SK-N-SH treated with all-trans-retinoic acid at 6 μM for 48 hours (cell line): Measurements from ENCODE around the gene SEC31A.

Experiments
- ATAC-seq: fragments of 200-7000 bp; cut with Tn5 transposase; 3 replicates; pipeline ENCODE4 v1.9.1; 2020; ENCODE audit warnings: mild to moderate bottlenecking, moderate library complexity
- ARNTL ChIP-seq: fragments of 450-650 bp; formaldehyde crosslinking; IDR thresholded peaks from 2 replicates; pipeline ENCODE4 v1.5.0; 2020; ENCODE audit warnings: low read depth, mild to moderate bottlenecking, moderate library complexity, borderline replicate concordance
- BACH2 ChIP-seq: fragments of 250-450 bp; sonication (Bioruptor Pico); IDR thresholded peaks from 2 replicates; pipeline ENCODE4 v1.9.0; 2021; ENCODE audit warnings: mild to moderate bottlenecking, borderline replicate concordance
- CSDC2 ChIP-seq: fragments of 250-450 bp; sonication (Bioruptor Pico); IDR thresholded peaks from 2 replicates; pipeline ENCODE4 v1.5.0; 2020; ENCODE audit warnings: mild to moderate bottlenecking, moderate library complexity
- ESRRG ChIP-seq: fragments of 250-450 bp; sonication (Bioruptor Pico); IDR thresholded peaks from 2 replicates; pipeline ENCODE4 v1.6.1; 2021; ENCODE audit warnings: mild to moderate bottlenecking
- GLIS3 ChIP-seq: fragments of 250-450 bp; sonication (Bioruptor Pico); IDR thresholded peaks from 2 replicates; pipeline ENCODE4 v1.5.0; 2020; ENCODE audit warnings: mild to moderate bottlenecking, moderate library complexity
- ISL1 ChIP-seq: fragments of 250-450 bp; sonication (Bioruptor Pico); IDR thresholded peaks from 2 replicates; pipeline ENCODE4 v2.1.2; 2022; ENCODE audit warnings: mild to moderate bottlenecking, moderate library complexity
- OSR1 ChIP-seq: fragments of 250-450 bp; sonication (Bioruptor Pico); IDR thresholded peaks from 2 replicates; pipeline ENCODE4 v1.8.0; 2022; ENCODE audit warnings: moderate library complexity, mild to moderate bottlenecking, inconsistent platforms
- PPARA ChIP-seq: fragments of 250-450 bp; sonication (Bioruptor Pico); IDR thresholded peaks from 2 replicates; pipeline ENCODE4 v1.5.0; 2020; ENCODE audit warnings: mild to moderate bottlenecking, borderline replicate concordance
- RARB ChIP-seq: fragments of 250-450 bp; sonication (Bioruptor Pico); IDR thresholded peaks from 2 replicates; pipeline ENCODE4 v1.8.0; 2021; ENCODE audit warnings: mild to moderate bottlenecking, moderate library complexity
- SNAI2 ChIP-seq: fragments of 250-450 bp; sonication (Bioruptor Pico); IDR thresholded peaks from 2 replicates; pipeline ENCODE4 v1.5.0; 2020; ENCODE audit warnings: mild to moderate bottlenecking, moderate library complexity
- TCF4 ChIP-seq: fragments of 250-450 bp; sonication (Bioruptor Pico); IDR thresholded peaks from 2 replicates; pipeline ENCODE4 v1.8.0; 2021; ENCODE audit warnings: mild to moderate bottlenecking, moderate library complexity, borderline replicate concordance
- ZFP3 ChIP-seq: fragments of 250-450 bp; sonication (Bioruptor Pico); IDR thresholded peaks from 2 replicates; pipeline ENCODE4 v1.5.0; 2020; ENCODE audit warnings: mild to moderate bottlenecking, moderate library complexity
- ZFP30 ChIP-seq: fragments of 450-650 bp; formaldehyde crosslinking; IDR thresholded peaks from 2 replicates; pipeline ENCODE4 v1.5.0; 2022; ENCODE audit warnings: mild to moderate bottlenecking, moderate library complexity
- ZNF565 ChIP-seq: fragments of 450-650 bp; formaldehyde crosslinking; conservative IDR thresholded peaks from 2 replicates; pipeline ENCODE4 v1.5.0; 2020; ENCODE audit warnings: low read depth, mild to moderate bottlenecking, moderate library complexity
- ZNF70 ChIP-seq: fragments of 450-650 bp; formaldehyde crosslinking; IDR thresholded peaks from 2 replicates; pipeline ENCODE4 v1.5.0; 2020; ENCODE audit warnings: mild to moderate bottlenecking, moderate library complexity
- ZNF8 ChIP-seq: fragments of 450-650 bp; formaldehyde crosslinking; IDR thresholded peaks from 2 replicates; pipeline ENCODE4 v1.5.0; 2020; ENCODE audit warnings: mild to moderate bottlenecking, moderate library complexity
- TF ChIP-seq, protein P1 (sequence below): fragments of 250-450 bp; sonication (Bioruptor Pico); IDR thresholded peaks from 2 replicates; pipeline ENCODE4 v1.5.1; 2021; ENCODE audit warnings: mild to moderate bottlenecking, moderate library complexity
- TF ChIP-seq, protein P2 (sequence below): fragments of 250-450 bp; sonication (Bioruptor Pico); IDR thresholded peaks from 2 replicates; pipeline ENCODE4 v1.8.0; 2020; ENCODE audit warnings: mild to moderate bottlenecking, moderate library complexity, borderline replicate concordance
- TF ChIP-seq, protein P3 (sequence below): fragments of 250-450 bp; sonication (Bioruptor Pico); IDR thresholded peaks from 2 replicates; pipeline ENCODE4 v1.8.0; 2021; ENCODE audit warnings: low read depth, mild to moderate bottlenecking, moderate library complexity, borderline replicate concordance
- TF ChIP-seq, protein P4 (sequence below): fragments of 250-450 bp; sonication (Bioruptor Pico); IDR thresholded peaks from 2 replicates; pipeline ENCODE4 v1.5.1; 2020; ENCODE audit warnings: low read depth, mild to moderate bottlenecking, moderate library complexity
- TF ChIP-seq, protein P5 (sequence below): fragments of 250-450 bp; sonication (Bioruptor Pico); IDR thresholded peaks from 2 replicates; pipeline ENCODE4 v1.5.0; 2020; ENCODE audit warnings: mild to moderate bottlenecking, moderate library complexity

The SEC31A gene

DNA sequence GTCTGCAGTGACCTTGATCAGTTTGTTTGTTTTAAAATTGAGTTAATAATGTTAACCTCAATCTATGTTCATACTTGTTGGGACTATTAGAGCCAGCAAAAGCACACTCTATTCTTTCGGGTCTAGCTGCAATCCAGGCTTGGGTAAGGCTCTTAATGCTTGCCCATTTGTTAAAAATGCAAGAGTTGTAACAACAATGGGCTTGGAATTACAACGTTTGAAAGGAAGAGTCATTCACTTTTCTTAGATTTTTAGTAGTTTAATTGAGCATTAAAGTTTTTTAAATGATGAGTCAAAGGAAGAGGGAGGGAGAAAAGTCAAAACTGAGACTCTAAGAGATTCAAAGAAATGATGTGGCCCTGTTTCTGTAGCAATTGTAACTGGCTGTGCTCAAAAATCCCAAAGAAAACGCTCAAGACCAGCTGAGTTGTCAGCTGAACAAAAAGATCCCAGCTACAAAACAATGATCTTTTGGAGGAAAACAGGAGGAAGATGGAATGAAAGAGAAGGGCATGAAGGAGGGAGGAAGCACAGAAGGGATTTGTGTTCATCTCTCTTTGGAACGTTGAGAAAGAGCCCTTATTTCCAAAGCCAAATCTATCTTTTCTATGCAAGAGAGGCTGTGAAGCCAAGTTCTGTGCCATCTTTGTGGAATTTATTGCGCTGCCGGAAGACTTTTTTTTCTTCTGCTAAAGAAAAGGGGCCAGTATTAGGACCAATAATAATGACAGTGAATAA lies 97.9 kb downstream of the SEC31A start:
- no peak; the same call in 2 of the 3 replicates for ATAC-seq
- TF ChIP-seq ZNF565 (CRISPR knock-in tag): no peak
- TF ChIP-seq GLIS3 (CRISPR knock-in tag): no peak
- no peak for TF ChIP-seq ISL1 (CRISPR knock-in tag)
- no peak for TF ChIP-seq PPARA (CRISPR knock-in tag)
- no peak for TF ChIP-seq ZFP30
- TF ChIP-seq ZFP3 (CRISPR knock-in tag): no peak
- TF ChIP-seq, protein P1, sequence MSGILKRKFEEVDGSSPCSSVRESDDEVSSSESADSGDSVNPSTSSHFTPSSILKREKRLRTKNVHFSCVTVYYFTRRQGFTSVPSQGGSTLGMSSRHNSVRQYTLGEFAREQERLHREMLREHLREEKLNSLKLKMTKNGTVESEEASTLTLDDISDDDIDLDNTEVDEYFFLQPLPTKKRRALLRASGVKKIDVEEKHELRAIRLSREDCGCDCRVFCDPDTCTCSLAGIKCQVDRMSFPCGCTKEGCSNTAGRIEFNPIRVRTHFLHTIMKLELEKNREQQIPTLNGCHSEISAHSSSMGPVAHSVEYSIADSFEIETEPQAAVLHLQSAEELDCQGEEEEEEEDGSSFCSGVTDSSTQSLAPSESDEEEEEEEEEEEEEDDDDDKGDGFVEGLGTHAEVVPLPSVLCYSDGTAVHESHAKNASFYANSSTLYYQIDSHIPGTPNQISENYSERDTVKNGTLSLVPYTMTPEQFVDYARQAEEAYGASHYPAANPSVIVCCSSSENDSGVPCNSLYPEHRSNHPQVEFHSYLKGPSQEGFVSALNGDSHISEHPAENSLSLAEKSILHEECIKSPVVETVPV (CRISPR knock-in tag): no peak
- no peak for TF ChIP-seq RARB (CRISPR knock-in tag)
- TF ChIP-seq, protein P2, sequence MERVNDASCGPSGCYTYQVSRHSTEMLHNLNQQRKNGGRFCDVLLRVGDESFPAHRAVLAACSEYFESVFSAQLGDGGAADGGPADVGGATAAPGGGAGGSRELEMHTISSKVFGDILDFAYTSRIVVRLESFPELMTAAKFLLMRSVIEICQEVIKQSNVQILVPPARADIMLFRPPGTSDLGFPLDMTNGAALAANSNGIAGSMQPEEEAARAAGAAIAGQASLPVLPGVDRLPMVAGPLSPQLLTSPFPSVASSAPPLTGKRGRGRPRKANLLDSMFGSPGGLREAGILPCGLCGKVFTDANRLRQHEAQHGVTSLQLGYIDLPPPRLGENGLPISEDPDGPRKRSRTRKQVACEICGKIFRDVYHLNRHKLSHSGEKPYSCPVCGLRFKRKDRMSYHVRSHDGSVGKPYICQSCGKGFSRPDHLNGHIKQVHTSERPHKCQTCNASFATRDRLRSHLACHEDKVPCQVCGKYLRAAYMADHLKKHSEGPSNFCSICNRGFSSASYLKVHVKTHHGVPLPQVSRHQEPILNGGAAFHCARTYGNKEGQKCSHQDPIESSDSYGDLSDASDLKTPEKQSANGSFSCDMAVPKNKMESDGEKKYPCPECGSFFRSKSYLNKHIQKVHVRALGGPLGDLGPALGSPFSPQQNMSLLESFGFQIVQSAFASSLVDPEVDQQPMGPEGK: no peak
- TF ChIP-seq, protein P3, sequence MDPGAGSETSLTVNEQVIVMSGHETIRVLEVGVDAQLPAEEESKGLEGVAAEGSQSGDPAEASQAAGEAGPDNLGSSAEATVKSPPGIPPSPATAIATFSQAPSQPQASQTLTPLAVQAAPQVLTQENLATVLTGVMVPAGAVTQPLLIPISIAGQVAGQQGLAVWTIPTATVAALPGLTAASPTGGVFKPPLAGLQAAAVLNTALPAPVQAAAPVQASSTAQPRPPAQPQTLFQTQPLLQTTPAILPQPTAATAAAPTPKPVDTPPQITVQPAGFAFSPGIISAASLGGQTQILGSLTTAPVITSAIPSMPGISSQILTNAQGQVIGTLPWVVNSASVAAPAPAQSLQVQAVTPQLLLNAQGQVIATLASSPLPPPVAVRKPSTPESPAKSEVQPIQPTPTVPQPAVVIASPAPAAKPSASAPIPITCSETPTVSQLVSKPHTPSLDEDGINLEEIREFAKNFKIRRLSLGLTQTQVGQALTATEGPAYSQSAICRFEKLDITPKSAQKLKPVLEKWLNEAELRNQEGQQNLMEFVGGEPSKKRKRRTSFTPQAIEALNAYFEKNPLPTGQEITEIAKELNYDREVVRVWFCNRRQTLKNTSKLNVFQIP (CRISPR knock-in tag): no peak
- TF ChIP-seq TCF4 (CRISPR knock-in tag): no peak
- no peak for TF ChIP-seq SNAI2 (CRISPR knock-in tag)
- no peak for TF ChIP-seq CSDC2
- no peak for TF ChIP-seq BACH2 (CRISPR knock-in tag)
- TF ChIP-seq, protein P4, sequence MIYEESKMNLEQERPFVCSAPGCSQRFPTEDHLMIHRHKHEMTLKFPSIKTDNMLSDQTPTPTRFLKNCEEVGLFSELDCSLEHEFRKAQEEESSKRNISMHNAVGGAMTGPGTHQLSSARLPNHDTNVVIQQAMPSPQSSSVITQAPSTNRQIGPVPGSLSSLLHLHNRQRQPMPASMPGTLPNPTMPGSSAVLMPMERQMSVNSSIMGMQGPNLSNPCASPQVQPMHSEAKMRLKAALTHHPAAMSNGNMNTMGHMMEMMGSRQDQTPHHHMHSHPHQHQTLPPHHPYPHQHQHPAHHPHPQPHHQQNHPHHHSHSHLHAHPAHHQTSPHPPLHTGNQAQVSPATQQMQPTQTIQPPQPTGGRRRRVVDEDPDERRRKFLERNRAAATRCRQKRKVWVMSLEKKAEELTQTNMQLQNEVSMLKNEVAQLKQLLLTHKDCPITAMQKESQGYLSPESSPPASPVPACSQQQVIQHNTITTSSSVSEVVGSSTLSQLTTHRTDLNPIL (CRISPR knock-in tag): no peak
- TF ChIP-seq, protein P5, sequence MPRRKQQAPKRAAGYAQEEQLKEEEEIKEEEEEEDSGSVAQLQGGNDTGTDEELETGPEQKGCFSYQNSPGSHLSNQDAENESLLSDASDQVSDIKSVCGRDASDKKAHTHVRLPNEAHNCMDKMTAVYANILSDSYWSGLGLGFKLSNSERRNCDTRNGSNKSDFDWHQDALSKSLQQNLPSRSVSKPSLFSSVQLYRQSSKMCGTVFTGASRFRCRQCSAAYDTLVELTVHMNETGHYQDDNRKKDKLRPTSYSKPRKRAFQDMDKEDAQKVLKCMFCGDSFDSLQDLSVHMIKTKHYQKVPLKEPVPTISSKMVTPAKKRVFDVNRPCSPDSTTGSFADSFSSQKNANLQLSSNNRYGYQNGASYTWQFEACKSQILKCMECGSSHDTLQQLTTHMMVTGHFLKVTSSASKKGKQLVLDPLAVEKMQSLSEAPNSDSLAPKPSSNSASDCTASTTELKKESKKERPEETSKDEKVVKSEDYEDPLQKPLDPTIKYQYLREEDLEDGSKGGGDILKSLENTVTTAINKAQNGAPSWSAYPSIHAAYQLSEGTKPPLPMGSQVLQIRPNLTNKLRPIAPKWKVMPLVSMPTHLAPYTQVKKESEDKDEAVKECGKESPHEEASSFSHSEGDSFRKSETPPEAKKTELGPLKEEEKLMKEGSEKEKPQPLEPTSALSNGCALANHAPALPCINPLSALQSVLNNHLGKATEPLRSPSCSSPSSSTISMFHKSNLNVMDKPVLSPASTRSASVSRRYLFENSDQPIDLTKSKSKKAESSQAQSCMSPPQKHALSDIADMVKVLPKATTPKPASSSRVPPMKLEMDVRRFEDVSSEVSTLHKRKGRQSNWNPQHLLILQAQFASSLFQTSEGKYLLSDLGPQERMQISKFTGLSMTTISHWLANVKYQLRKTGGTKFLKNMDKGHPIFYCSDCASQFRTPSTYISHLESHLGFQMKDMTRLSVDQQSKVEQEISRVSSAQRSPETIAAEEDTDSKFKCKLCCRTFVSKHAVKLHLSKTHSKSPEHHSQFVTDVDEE (CRISPR knock-in tag): no peak
- no peak for TF ChIP-seq OSR1 (CRISPR knock-in tag)

DNA sequence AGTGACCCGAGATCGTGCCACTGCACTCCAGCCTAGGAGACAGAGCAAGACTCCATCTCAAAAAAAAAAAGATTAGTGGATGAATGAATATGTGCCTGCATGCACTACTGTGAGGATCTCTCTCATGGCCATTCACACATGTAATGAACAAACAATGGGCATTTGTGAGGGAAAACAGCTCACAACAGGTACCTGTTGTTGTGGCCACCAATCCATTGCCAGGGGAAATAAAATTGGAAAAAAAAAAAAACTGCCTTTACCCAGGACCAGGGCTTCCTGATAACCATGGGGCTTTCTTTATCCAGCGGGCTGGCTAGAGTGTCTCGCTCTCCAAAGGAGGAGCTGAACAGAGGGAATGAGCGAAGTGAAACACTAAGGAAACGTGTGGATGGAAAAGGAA lies 99.8 kb downstream of the SEC31A start:
- no peak for ATAC-seq
- TF ChIP-seq, protein P4 (CRISPR knock-in tag): no peak

DNA sequence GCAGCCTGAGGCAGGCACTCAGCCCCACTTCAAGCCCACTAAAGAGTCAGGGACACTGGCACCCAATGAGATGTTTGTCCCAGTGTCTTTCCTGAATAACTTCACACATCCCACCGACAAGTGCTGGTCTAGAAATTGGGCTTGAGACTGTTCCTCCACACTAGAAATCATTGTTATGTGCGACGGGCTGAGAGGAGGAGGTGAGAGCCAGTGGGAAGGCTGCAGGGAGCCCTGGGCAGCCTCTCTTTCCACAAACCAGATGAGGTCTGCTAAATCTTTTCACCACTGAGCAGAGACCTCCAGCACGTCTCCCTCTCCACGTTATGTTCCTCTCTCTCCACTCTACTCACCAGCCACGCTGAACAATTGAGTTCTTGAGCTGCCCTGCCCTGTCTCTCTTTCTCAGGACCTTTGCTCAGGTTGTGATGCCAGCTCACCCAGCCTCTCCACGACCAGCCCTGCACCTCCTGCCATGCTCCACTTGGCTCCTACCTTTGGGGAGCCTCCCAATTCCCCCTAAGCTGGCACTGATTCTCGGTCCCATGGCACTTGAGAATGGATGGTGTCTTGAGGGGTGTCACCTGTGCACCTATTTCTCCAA lies 100.8 kb downstream of the SEC31A start:
- ATAC-seq: no peak
- TF ChIP-seq ZNF8: no peak
- TF ChIP-seq ZFP3 (CRISPR knock-in tag): no peak
- no peak for TF ChIP-seq CSDC2
- no peak for TF ChIP-seq ISL1 (CRISPR knock-in tag)
- TF ChIP-seq, protein P5 (CRISPR knock-in tag): no peak
- TF ChIP-seq ARNTL (CRISPR knock-in tag): no peak
- TF ChIP-seq, protein P4 (CRISPR knock-in tag): no peak
- no peak for TF ChIP-seq ZNF70
- no peak for TF ChIP-seq PPARA (CRISPR knock-in tag)
- TF ChIP-seq OSR1 (CRISPR knock-in tag): no peak
- no peak for TF ChIP-seq ZNF565 (CRISPR knock-in tag)
- no peak for TF ChIP-seq ESRRG (CRISPR knock-in tag)
- TF ChIP-seq SNAI2 (CRISPR knock-in tag): no peak
- no peak for TF ChIP-seq GLIS3 (CRISPR knock-in tag)
